ENCODE results near the gene CAMKMT. TPM values are rescaled to one million over a fixed set of nuclear protein-coding genes. Genes with fewer than 3 reads are reported as not detected.

CAMKMT gene
- total RNA-seq, 4 donors from 2014 or later: 2.6 to 9.5 (median 5.2) TPM

DNA sequence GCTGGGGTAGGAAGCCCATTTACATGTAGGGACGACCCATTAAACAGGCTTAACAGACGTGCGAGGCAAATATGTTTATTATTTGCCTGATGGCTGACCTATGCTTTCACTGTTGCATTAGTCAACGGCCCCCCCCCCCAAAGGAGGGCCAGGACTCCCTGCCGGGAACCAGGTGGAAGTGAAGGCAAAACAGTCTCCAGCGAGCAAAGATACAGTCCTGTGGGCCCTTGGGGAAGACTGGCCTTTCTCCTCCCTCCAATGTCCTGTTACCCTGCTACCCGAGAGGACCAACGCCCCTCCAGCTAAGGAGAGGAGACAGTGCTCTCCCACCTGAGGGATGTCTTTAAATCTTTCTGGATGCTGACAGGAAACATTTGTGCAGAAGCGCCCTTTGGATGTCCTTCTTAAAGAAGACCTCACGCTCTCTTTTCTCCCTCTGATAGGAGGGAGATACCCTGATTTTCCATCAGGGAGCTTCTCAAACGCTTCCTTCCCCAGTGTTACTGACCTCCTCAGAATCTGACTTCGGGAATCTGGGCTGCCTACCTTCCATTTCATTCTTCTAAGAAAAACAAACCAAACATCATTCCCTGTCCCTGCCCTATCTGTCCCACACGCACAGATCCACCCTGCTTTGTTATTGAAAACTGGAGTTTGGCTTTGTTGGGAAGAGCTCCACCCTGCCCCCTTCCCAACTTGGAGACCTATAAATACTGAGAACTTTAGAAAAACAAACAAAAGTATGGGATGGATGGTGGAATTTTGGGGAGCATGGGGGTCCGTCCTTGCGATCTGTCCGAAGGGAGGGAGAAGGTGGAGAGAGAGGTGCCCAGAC lies 443.9 kb downstream of the CAMKMT start:
- in situ Hi-C loops (cut with MboI; ENCODE audit: low sequenced_read_pairs in 4 of 4): no loop called here
- peaks cover 54 to 83% (median 81%) of the 10 kb centered on the region in 3 donors for H3K27me3 ChIP-seq
- DNase-seq (no peak), ATAC-seq (no peak)
- TF ChIP-seq POLR2A (IDR thresholded peaks at IDR 0.05): no peak
- TF ChIP-seq, protein P1, sequence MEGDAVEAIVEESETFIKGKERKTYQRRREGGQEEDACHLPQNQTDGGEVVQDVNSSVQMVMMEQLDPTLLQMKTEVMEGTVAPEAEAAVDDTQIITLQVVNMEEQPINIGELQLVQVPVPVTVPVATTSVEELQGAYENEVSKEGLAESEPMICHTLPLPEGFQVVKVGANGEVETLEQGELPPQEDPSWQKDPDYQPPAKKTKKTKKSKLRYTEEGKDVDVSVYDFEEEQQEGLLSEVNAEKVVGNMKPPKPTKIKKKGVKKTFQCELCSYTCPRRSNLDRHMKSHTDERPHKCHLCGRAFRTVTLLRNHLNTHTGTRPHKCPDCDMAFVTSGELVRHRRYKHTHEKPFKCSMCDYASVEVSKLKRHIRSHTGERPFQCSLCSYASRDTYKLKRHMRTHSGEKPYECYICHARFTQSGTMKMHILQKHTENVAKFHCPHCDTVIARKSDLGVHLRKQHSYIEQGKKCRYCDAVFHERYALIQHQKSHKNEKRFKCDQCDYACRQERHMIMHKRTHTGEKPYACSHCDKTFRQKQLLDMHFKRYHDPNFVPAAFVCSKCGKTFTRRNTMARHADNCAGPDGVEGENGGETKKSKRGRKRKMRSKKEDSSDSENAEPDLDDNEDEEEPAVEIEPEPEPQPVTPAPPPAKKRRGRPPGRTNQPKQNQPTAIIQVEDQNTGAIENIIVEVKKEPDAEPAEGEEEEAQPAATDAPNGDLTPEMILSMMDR (IDR thresholded peaks at IDR 0.05 in 4 of 5, conservative IDR thresholded peaks at IDR 0.05 in 1 of 5): no peak
- H3K36me3 ChIP-seq: no peaks in the 10 kb centered on the region
- H3K9me3 ChIP-seq: no peaks in the 10 kb centered on the region
- peaks cover 0 to 3% of the 10 kb centered on the region in 2 donors for H3K4me1 ChIP-seq
- intact Hi-C loops (cut with DNase I; ENCODE audit: low total_unique reads): no loop called here
- H3K27ac ChIP-seq: no peak overlapping the region
- H3K4me3 ChIP-seq: no peak overlapping the region

- TF ChIP-seq, protein P1 (IDR thresholded peaks at IDR 0.05 in 4 of 5, conservative IDR thresholded peaks at IDR 0.05 in 1 of 5): no peak
- TF ChIP-seq POLR2A (IDR thresholded peaks at IDR 0.05): no peak
- peaks cover 54 to 73% (median 69%) of the 10 kb centered on the region in 3 donors for H3K27me3 ChIP-seq
Measured at GRCh38 chr2:44807201-44808025, 445.7 kb downstream of the CAMKMT start.

GRCh38 chr2:44810892-44811530 lies 449.3 kb downstream of the CAMKMT start:
- H3K27me3 ChIP-seq: peaks cover 28 to 44% (median 34%) of the 10 kb centered on the region in 3 donors
- DNase-seq: no peak
- intact Hi-C loops (cut with DNase I; ENCODE audit: low total_unique reads) (no loop called here), in situ Hi-C loops (cut with MboI; ENCODE audit: low sequenced_read_pairs in 4 of 4) (no loop called here)
- no peak for TF ChIP-seq POLR2A (IDR thresholded peaks at IDR 0.05)
- TF ChIP-seq, protein P1 (IDR thresholded peaks at IDR 0.05 in 4 of 5, conservative IDR thresholded peaks at IDR 0.05 in 1 of 5): no peak
- no peaks in the 10 kb centered on the region for H3K9me3 ChIP-seq
- H3K4me3 ChIP-seq: no peak overlapping the region
- H3K27ac ChIP-seq: no peak overlapping the region
- no peak for ATAC-seq
- no peaks in the 10 kb centered on the region for H3K4me1 ChIP-seq
- H3K36me3 ChIP-seq: no peaks in the 10 kb centered on the region

More at GRCh38 chr2:44807201-44808025, 445.7 kb downstream of the CAMKMT start:
- intact Hi-C loops (cut with DNase I; ENCODE audit: low total_unique reads) (no loop called here), in situ Hi-C loops (cut with MboI; ENCODE audit: low sequenced_read_pairs in 4 of 4) (no loop called here)
- Histone ChIP-seq H3K36me3 (no peaks in the 10 kb centered on the region), H3K9me3 (no peaks in the 10 kb centered on the region), H3K27ac (no peak overlapping the region), H3K4me3 (no peak overlapping the region), H3K4me1 (peaks cover 0 to 2% of the 10 kb centered on the region in 2 donors)
- no peak for ATAC-seq
- DNase-seq: no peak

- Histone ChIP-seq H3K27ac (no peak overlapping the region), H3K4me3 (no peak overlapping the region), H3K9me3 (no peaks in the 10 kb centered on the region), H3K4me1 (no peaks in the 10 kb centered on the region), H3K36me3 (no peaks in the 10 kb centered on the region), H3K27me3 (peaks cover 14 to 25% (median 19%) of the 10 kb centered on the region in 3 donors)
- intact Hi-C loops (cut with DNase I; ENCODE audit: low total_unique reads): no loop called here
- DNase-seq (no peak), ATAC-seq (no peak)
- in situ Hi-C loops (cut with MboI; ENCODE audit: low sequenced_read_pairs in 4 of 4): no loop called here
- no peak for TF ChIP-seq POLR2A (IDR thresholded peaks at IDR 0.05)
- TF ChIP-seq, protein P1 (IDR thresholded peaks at IDR 0.05 in 4 of 5, conservative IDR thresholded peaks at IDR 0.05 in 1 of 5): no peak
Measured at GRCh38 chr2:44813165-44813564, 451.4 kb downstream of the CAMKMT start.

Data from gastrocnemius medialis (tissue), 4 donors.